GM12873 (cell line): ENCODE measurements around the gene DSTYK.

ENCODE experiments used
- CTCF ChIP-seq: IDR thresholded peaks from 2 replicates; pipeline ENCODE4 v1.5.1; 2012; ENCODE audit warnings: low read depth, mild to moderate bottlenecking, moderate library complexity, low read length, control low read depth; ENCODE audit not compliant: insufficient read depth; ENCODE audit errors: missing control alignments

The DSTYK gene

GRCh38 chr1:205224736-205225135, 13.2 kb upstream of the DSTYK start:
- no peak for TF ChIP-seq CTCF

GRCh38 chr1:205220421-205220820, 8.9 kb upstream of the DSTYK start:
- TF ChIP-seq CTCF, result no peak

- TF ChIP-seq CTCF, result no peak
Measured at GRCh38 chr1:205217418-205217817, 5.9 kb upstream of the DSTYK start.

- TF ChIP-seq CTCF, result no peak
Measured at GRCh38 chr1:205216588-205216987, 5.1 kb upstream of the DSTYK start.

GRCh38 chr1:205214756-205215155, 3.3 kb upstream of the DSTYK start:
- TF ChIP-seq CTCF, result no peak

- no peak for TF ChIP-seq CTCF
Measured at GRCh38 chr1:205211839-205212536, 486 bp upstream of the DSTYK start.

GRCh38 chr1:205210756-205211168, 740 bp downstream of the DSTYK start:
- no peak for TF ChIP-seq CTCF
